ENCODE data around the gene MRPL58.
A peak's percentile ranks its signal among the peaks of the same experiment; 100 is the strongest.
"Not testable (repeated sequence)": the region's sequence is repeated elsewhere in the genome, so short reads cannot be mapped to it uniquely, and the experiment has no call there.

Gene MRPL58

DNA sequence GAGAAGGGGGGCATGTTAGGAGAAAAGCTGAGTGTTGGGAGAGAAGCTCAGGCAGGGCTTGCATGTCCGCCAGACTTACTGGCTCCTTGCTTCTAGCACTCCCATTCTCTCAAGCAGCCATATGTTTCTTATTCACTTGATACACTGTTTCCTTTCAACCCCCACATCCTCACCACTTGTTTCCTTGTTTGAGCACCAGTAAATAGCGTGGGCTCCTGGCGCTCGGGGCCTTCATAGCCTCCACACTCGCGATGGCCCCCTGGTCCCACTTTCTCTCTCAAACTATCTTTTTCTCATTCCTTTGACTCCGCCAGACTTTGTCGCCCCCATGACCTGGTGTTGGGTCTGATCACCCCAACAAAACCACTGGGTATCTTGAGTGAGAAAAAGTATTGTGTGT is 17.7 kb downstream of the MRPL58 start:
- FAIRE-seq (no peak), DNase-seq (ENCODE audit: insufficient read length, low spot score) (no peak)
- TF ChIP-seq POU2F2 (IDR thresholded peaks at IDR 0.05; ENCODE audit: low read depth, low read length) (no peak), POLR2A (IDR thresholded peaks at IDR 0.05; ENCODE audit: low read depth, low read length) (no peak), SPI1 (IDR thresholded peaks at IDR 0.05; ENCODE audit: low read depth, low read length) (no peak), POLR2AphosphoS5 (IDR thresholded peaks at IDR 0.05; ENCODE audit: low read depth, low read length) (no peak), TAF1 (IDR thresholded peaks at IDR 0.05; ENCODE audit: low read depth, low read length) (no peak), PAX5 (IDR thresholded peaks at IDR 0.05; ENCODE audit: insufficient read depth, low read length, severe bottlenecking) (no peak)

DNA sequence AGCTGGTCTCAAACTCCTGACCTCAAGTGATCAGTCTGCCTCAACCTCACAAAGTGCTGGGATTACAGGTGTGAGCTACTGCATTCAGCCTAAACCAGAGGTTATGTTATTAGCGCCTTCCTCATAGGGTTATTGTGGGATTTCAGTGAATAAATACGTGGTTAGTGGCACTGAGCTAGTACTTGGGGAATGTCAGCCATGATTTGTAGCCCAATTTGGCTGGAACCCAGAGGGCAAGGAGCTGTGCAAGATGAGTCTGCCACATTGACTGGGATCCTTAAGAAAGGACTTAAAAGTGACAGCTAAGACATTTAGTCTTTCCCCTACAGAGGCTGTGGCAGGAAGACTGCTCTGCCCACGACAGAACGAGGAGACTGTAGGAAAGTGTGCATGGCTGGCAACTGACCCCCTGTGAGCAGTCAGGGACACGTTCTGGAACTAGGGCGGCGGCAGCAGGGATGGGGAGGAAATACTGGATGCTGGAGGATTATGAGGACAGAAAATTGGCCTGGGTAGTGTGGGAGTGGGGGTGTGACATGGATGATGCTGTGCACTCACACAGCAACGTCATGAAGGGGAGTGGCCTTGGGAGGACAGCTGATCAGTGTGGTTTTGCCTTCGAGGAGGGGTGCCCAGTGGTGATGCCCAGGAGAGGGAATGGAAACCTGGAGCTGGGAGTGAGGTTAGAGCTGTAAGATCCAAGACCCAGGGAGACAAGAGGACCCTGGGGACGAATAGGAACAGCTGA is 19.7 kb downstream of the MRPL58 start:
- TF ChIP-seq POLR2A (IDR thresholded peaks at IDR 0.05; ENCODE audit: low read depth, low read length), result no peak
- TF ChIP-seq SPI1 (IDR thresholded peaks at IDR 0.05; ENCODE audit: low read depth, low read length), result no peak
- TF ChIP-seq POU2F2 (IDR thresholded peaks at IDR 0.05; ENCODE audit: low read depth, low read length), result no peak
- TF ChIP-seq POLR2AphosphoS5 (IDR thresholded peaks at IDR 0.05; ENCODE audit: low read depth, low read length), result no peak
- no peak for TF ChIP-seq TAF1 (IDR thresholded peaks at IDR 0.05; ENCODE audit: low read depth, low read length)
- no peak for TF ChIP-seq PAX5 (IDR thresholded peaks at IDR 0.05; ENCODE audit: insufficient read depth, low read length, severe bottlenecking)
- DNase-seq (ENCODE audit: insufficient read length, low spot score) (peak; percentile 42), FAIRE-seq (peak; percentile 88)

DNA sequence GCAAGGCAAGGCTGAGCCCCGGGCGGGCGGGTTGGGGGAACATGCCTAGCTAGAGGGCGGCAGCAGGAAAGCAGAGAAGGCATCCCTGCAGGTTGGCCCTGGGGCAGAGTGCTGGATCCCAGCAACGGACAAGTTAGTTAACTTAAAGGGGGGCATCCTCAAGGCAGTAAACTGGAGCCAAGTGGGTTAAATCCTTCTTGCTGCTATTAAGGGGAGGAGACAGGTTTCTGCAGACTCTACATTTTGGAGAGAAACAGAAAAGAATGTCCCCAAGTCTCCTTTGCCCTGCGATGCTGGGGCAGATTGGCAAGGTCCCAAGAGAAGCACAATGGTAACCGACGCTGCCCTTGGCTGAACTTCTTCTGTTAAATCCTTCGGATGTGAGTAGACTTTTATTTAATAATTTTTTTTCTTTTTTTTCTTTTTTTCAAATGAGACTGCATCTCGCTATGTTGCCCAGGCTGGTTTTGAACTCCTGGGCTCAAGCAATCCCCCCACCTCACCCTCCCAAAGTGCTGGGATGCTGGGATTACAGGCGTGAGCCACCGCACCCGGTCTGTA is 20.3 kb downstream of the MRPL58 start:
- no peak for DNase-seq (ENCODE audit: insufficient read length, low spot score)
- TF ChIP-seq POU2F2 (IDR thresholded peaks at IDR 0.05; ENCODE audit: low read depth, low read length), result no peak
- no peak for FAIRE-seq

- peak; percentile 59 for DNase-seq (ENCODE audit: insufficient read length, low spot score)
- peak; percentile 89 for FAIRE-seq
- TF ChIP-seq SPI1 (IDR thresholded peaks at IDR 0.05; ENCODE audit: low read depth, low read length) (no peak), POU2F2 (IDR thresholded peaks at IDR 0.05; ENCODE audit: low read depth, low read length) (no peak), PAX5 (IDR thresholded peaks at IDR 0.05; ENCODE audit: insufficient read depth, low read length, severe bottlenecking) (no peak), POLR2A (IDR thresholded peaks at IDR 0.05; ENCODE audit: low read depth, low read length) (no peak), POLR2AphosphoS5 (IDR thresholded peaks at IDR 0.05; ENCODE audit: low read depth, low read length) (no peak), TAF1 (IDR thresholded peaks at IDR 0.05; ENCODE audit: low read depth, low read length) (no peak)
Observed at GRCh38 chr17:75033346-75034235, 21.1 kb downstream of the MRPL58 start.

- peak; percentile 68 for DNase-seq (ENCODE audit: insufficient read length, low spot score)
- FAIRE-seq, result peak; percentile 92
- TF ChIP-seq POLR2A (IDR thresholded peaks at IDR 0.05; ENCODE audit: low read depth, low read length) (no peak), PAX5 (IDR thresholded peaks at IDR 0.05; ENCODE audit: insufficient read depth, low read length, severe bottlenecking) (peak; percentile 20), POLR2AphosphoS5 (IDR thresholded peaks at IDR 0.05; ENCODE audit: low read depth, low read length) (no peak), TAF1 (IDR thresholded peaks at IDR 0.05; ENCODE audit: low read depth, low read length) (no peak; the same call in 1 of the 2 replicates), POU2F2 (IDR thresholded peaks at IDR 0.05; ENCODE audit: low read depth, low read length) (0 out of 2 replicates have a peak, but pooled peaks have one; percentile 11), SPI1 (IDR thresholded peaks at IDR 0.05; ENCODE audit: low read depth, low read length) (no peak)
Observed at GRCh38 chr17:75034236-75034908, 21.9 kb downstream of the MRPL58 start.

- TF ChIP-seq SPI1 (IDR thresholded peaks at IDR 0.05; ENCODE audit: low read depth, low read length), result no peak
- TF ChIP-seq TAF1 (IDR thresholded peaks at IDR 0.05; ENCODE audit: low read depth, low read length), result no peak
- TF ChIP-seq POU2F2 (IDR thresholded peaks at IDR 0.05; ENCODE audit: low read depth, low read length), result no peak
- DNase-seq (ENCODE audit: insufficient read length, low spot score) (no peak), FAIRE-seq (no peak)
Observed at GRCh38 chr17:75036643-75037268, 24.3 kb downstream of the MRPL58 start.

GRCh38 chr17:75039238-75039637 is 26.8 kb downstream of the MRPL58 start:
- TF ChIP-seq TAF1 (IDR thresholded peaks at IDR 0.05; ENCODE audit: low read depth, low read length), result no peak
- TF ChIP-seq SPI1 (IDR thresholded peaks at IDR 0.05; ENCODE audit: low read depth, low read length), result no peak
- DNase-seq (ENCODE audit: insufficient read length, low spot score) (no peak), FAIRE-seq (no peak)

DNA sequence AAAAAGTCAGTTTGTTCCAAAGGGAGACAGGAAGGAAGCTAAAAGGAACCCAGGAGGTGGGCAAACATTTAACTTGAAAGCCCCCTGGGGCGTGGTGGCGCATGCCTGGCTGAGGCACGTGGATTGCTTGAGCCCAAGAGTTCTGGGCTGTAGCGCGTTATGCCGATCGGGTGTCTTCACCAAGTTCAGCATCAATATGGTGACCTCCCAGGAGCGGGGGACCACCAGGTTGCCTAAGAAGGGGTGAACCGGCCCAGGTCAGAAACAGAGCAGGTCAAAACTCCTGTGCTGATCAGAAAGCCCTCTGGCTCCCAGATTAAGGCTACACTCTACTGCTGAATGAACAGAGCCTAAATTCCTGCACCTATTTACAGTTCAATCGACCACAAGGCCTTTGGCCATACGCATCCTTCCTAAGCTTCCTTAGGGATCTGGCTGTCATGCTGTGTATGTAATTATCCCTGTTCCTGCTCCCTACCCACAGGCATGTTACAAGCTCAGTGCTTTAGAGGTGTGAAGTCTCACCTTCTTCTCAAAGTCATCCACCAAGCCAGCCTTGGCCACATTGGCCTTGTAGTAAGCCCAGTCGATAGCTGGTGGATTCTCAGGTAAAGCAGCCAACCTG is 29.3 kb downstream of the MRPL58 start:
- TF ChIP-seq SPI1 (IDR thresholded peaks at IDR 0.05; ENCODE audit: low read depth, low read length), result no peak
- TF ChIP-seq POU2F2 (IDR thresholded peaks at IDR 0.05; ENCODE audit: low read depth, low read length), result no peak
- TF ChIP-seq POLR2AphosphoS5 (IDR thresholded peaks at IDR 0.05; ENCODE audit: low read depth, low read length), result no peak
- no peak for TF ChIP-seq TAF1 (IDR thresholded peaks at IDR 0.05; ENCODE audit: low read depth, low read length)
- no peak for TF ChIP-seq PAX5 (IDR thresholded peaks at IDR 0.05; ENCODE audit: insufficient read depth, low read length, severe bottlenecking)
- no peak for TF ChIP-seq POLR2A (IDR thresholded peaks at IDR 0.05; ENCODE audit: low read depth, low read length)
- FAIRE-seq (no peak), DNase-seq (ENCODE audit: insufficient read length, low spot score) (no peak)

GRCh38 chr17:75043789-75044188 is 31.3 kb downstream of the MRPL58 start:
- FAIRE-seq; DNase-seq (ENCODE audit: insufficient read length, low spot score): not testable (repeated sequence)
